GM18508 (cell line): ENCODE results near the gene GDI1.
"Not testable (repeated sequence)": the region's sequence is repeated elsewhere in the genome, so short reads cannot be mapped to it uniquely, and the experiment has no call there.

Source experiments
- ATAC-seq: cut with Tn5 transposase; IDR thresholded peaks from one replicate; pipeline ENCODE4 v1.9.1; 2021; ENCODE audit warnings: moderate number of reproducible peaks; ENCODE audit not compliant: insufficient read depth, unreplicated experiment

Gene GDI1

GRCh38 chrX:154436983-154437752 lies at the start of gene GDI1:
Gene GDI1 (plus strand): TSS chrX:154437154. CDS start chrX:154437255, 101 bp downstream.
- no peak for ATAC-seq

- not testable (repeated sequence) for ATAC-seq
These were observed 48.9 kb upstream of the GDI1 start for GRCh38 chrX:154388094-154388493.

GRCh38 chrX:154388649-154389048 lies 48.3 kb upstream of the GDI1 start:
- not testable (repeated sequence) for ATAC-seq

- peak; percentile 58 for ATAC-seq
These were observed 46.9 kb upstream of the GDI1 start for GRCh38 chrX:154389812-154390747.

- not testable (repeated sequence) for ATAC-seq
These were observed 40.6 kb upstream of the GDI1 start for GRCh38 chrX:154396363-154396762.

GRCh38 chrX:154396973-154397887 lies 39.7 kb upstream of the GDI1 start:
- no peak for ATAC-seq

GRCh38 chrX:154397888-154398667 lies 38.9 kb upstream of the GDI1 start, which contains the start of gene RPL10:
Gene RPL10 (plus strand): TSS chrX:154398377. CDS start chrX:154398520, 143 bp downstream.
- ATAC-seq, result peak; percentile 55

- peak; percentile 19 for ATAC-seq
These were observed 38.1 kb upstream of the GDI1 start for GRCh38 chrX:154398668-154399526.

- ATAC-seq, result no peak
These were observed 37.2 kb upstream of the GDI1 start for GRCh38 chrX:154399527-154400368.

- ATAC-seq, result not testable (repeated sequence)
These were observed 36.6 kb upstream of the GDI1 start for GRCh38 chrX:154400369-154400817.

- ATAC-seq, result no peak
These were observed 35.7 kb upstream of the GDI1 start for GRCh38 chrX:154401045-154401799.

GRCh38 chrX:154401918-154402621 lies 34.9 kb upstream of the GDI1 start:
- ATAC-seq, result no peak

- ATAC-seq, result no peak
These were observed 34.3 kb upstream of the GDI1 start for GRCh38 chrX:154402622-154403127.

- ATAC-seq, result no peak
These were observed 33.8 kb upstream of the GDI1 start for GRCh38 chrX:154403192-154403591.

- no peak for ATAC-seq
These were observed 33.1 kb upstream of the GDI1 start for GRCh38 chrX:154403858-154404257.
